GM12878 (cell line): ENCODE measurements around the gene BCAS3. TPM values are rescaled to one million over a fixed set of nuclear protein-coding genes. Genes with fewer than 3 reads are reported as not detected.

Experiments used
- ATAC-seq: fragments of 200-7000 bp; cut with Tn5 transposase; 3 replicates; pipeline ENCODE4 v1.9.1; 2020; ENCODE audit warnings: mild to moderate bottlenecking, moderate library complexity
- BruUV-seq: library from RNA; stranded (reverse); fragments of 400-500 nt; replicated peaks from 2 replicates; lab custom pipeline; 2021; lab: Mats Ljungman, UMichigan
- CTCF ChIA-PET: fragments of 300-600 bp; sonication (Branson Sonifier 250); formaldehyde crosslinking; extraction: SDS; loops from one replicate; lab custom pipeline; 2021; ENCODE audit warnings: inconsistent platforms; lab: Yijun Ruan, JAX
- POLR2A ChIA-PET: fragments of 350-600 bp; formaldehyde crosslinking; extraction: SDS; loops from one replicate; lab custom pipeline; 2021; ENCODE audit warnings: inconsistent platforms; lab: Charles Lee
- RAD21 ChIA-PET: fragments of 300-600 bp; sonication (Branson Sonifier 250); formaldehyde crosslinking; loops from one replicate; lab custom pipeline; 2023; ENCODE audit warnings: antibody characterized with exemption; ENCODE audit not compliant: unreplicated experiment; lab: Charles Lee
- SMC1A ChIA-PET: fragments of 300-600 bp; sonication (Branson Sonifier 250); formaldehyde crosslinking; loops from one replicate; lab custom pipeline; 2023; ENCODE audit not compliant: unreplicated experiment, uncharacterized antibody; lab: Charles Lee
- DNase-seq: peaks from one replicate; pipeline ENCODE4 v3.0.0-alpha.2; 2011; ENCODE audit warnings: low read depth, low spot score
- FAIRE-seq: peaks from 3 replicates; lab custom pipeline; 2011; peaks lifted over from hg19 to GRCh38; lab: Jason Lieb, UNC
- H2AFZ ChIP-seq: 2 replicates; pipeline ENCODE4 v1.6.0; 2011; ENCODE audit warnings: low read depth, low read length, control low read depth; ENCODE audit not compliant: control insufficient read depth
- H3K27ac ChIP-seq: 2 replicates; pipeline ENCODE4 v1.5.1; 2011; ENCODE audit warnings: control low read depth; ENCODE audit not compliant: control insufficient read depth, insufficient read depth
- H3K27me3 ChIP-seq, 2 experiments: replicated peaks in 1 of 2; 2 replicates each; pipeline versions ENCODE4 v1.6.0 to v1.6.1; 2011; ENCODE audit warnings: low read length in 1 of 2; ENCODE audit not compliant: control insufficient read depth in 2 of 2, insufficient read depth in 2 of 2
- H3K36me3 ChIP-seq, 2 experiments: 2 replicates each; pipeline ENCODE4 v1.5.1; 2011; ENCODE audit warnings: low read length in 1 of 2; ENCODE audit not compliant: control insufficient read depth in 2 of 2, insufficient read depth in 2 of 2
- H3K4me1 ChIP-seq: 2 replicates; pipeline ENCODE4 v1.6.1; 2011; ENCODE audit warnings: mild to moderate bottlenecking, low read length, moderate library complexity, mixed read lengths; ENCODE audit not compliant: control insufficient read depth, insufficient read depth
- H3K4me2 ChIP-seq: 2 replicates; pipeline ENCODE4 v1.6.0; 2011; ENCODE audit warnings: control low read depth; ENCODE audit not compliant: control insufficient read depth, insufficient read depth
- H3K4me3 ChIP-seq: fragments of 200-600 bp; sonication (generic); 2 replicates; pipeline ENCODE4 v1.5.1; 2016
- H3K79me2 ChIP-seq: 2 replicates; pipeline ENCODE4 v1.6.0; 2011; ENCODE audit warnings: low read length; ENCODE audit not compliant: control insufficient read depth, insufficient read depth
- H3K9ac ChIP-seq: 2 replicates; pipeline ENCODE4 v1.8.0; 2011; ENCODE audit warnings: low read length, control low read depth, mixed read lengths; ENCODE audit not compliant: control insufficient read depth, insufficient read depth
- H3K9me3 ChIP-seq: replicated peaks from 3 replicates; pipeline ENCODE4 v1.5.1; 2011; ENCODE audit warnings: mild to moderate bottlenecking, low read length; ENCODE audit not compliant: control insufficient read depth, insufficient read depth
- H4K20me1 ChIP-seq: 2 replicates; pipeline ENCODE4 v1.6.0; 2011; ENCODE audit not compliant: control insufficient read depth, insufficient read depth
- HDGF ChIP-seq: fragments of 450-650 bp; IDR thresholded peaks from 2 replicates; pipeline ENCODE4 v1.6.1; 2016; ENCODE audit warnings: antibody characterized with exemption
- NFXL1 ChIP-seq: fragments of 450-650 bp; IDR thresholded peaks from 2 replicates; pipeline ENCODE4 v1.6.1; 2017; ENCODE audit warnings: antibody characterized with exemption, mild to moderate bottlenecking, borderline replicate concordance
- RB1 ChIP-seq: fragments of 450-650 bp; formaldehyde crosslinking; IDR thresholded peaks from 2 replicates; pipeline ENCODE4 v1.6.1; 2017; ENCODE audit warnings: mild to moderate bottlenecking, borderline replicate concordance
- WGBS: methylation state at CpG from one replicate; pipeline ENCODE4 v1.1.6; 2016; ENCODE audit warnings: low lambda C conversion rate; ENCODE audit not compliant: insufficient replicate concordance, insufficient coverage; ENCODE audit errors: missing lambda C conversion rate; 5-methylcytosine and 5-hydroxymethylcytosine counted together
- in situ Hi-C: fragments of 300-500 bp; cut with MboI; formaldehyde crosslinking; loops from 9 replicates; pipeline ENCODE4 v1.14.3; 2018; ENCODE audit warnings: mixed read lengths
- intact Hi-C: fragments of 100-400 bp; cut with micrococcal nuclease; formaldehyde crosslinking; loops from one replicate; pipeline ENCODE4 v1.14.2; 2022; ENCODE audit not compliant: unreplicated experiment
- polyA plus RNA-seq, 11 experiments: library from polyadenylated mRNA; depleted of rRNA in 4 of 11; unstranded in 6 of 11; stranded (reverse) in 5 of 11; fragments of >200 nt; fragmentation: Nextera tagmentation in 4 of 11; fragmentation: Illumina TruSeq in 1 of 11; extraction: Ambion mirVana in 4 of 11; extraction: Trizol in 1 of 11; gene quantifications; 1 replicate in 1 of 11; 2 replicates in 10 of 11; pipeline versions ENCODE4 v1.2.1 to v1.2.3, GENCODE V29; 2011 to 2016; ENCODE audit warnings: inconsistent platforms in 2 of 11, missing spikeins in 2 of 11, low read depth in 1 of 11
- total RNA-seq, 4 experiments: library from RNA; depleted of rRNA in 3 of 4; stranded (reverse); fragments of >200 nt in 3 of 4; fragmentation: Illumina TruSeq in 1 of 4; extraction: Trizol in 1 of 4; gene quantifications; 2 replicates each; pipeline versions ENCODE4 v1.2.1 to v1.2.3, GENCODE V29; 2013 to 2021

BCAS3 gene
- total and polyA plus RNA-seq, 10 of the 15 experiments (the other 5 are each of a cell fraction or from before 2014, with no cell fraction given) = 2.1 to 11.0 (median 6.6) TPM

GRCh38 chr17:61305024-61305423, 627.4 kb downstream of the BCAS3 start:
- no peak overlapping the region for H3K27ac ChIP-seq
- no peak overlapping the region for H3K4me2 ChIP-seq
- H2AFZ ChIP-seq = no peak overlapping the region
- H3K9me3 ChIP-seq = no peaks in the 10 kb centered on the region
- intact Hi-C loops = no loop called here
- H3K27me3 ChIP-seq = no peaks in the 10 kb centered on the region; a peak in 1 of 4 replicates
- DNase-seq (no peak), ATAC-seq (no peak), FAIRE-seq (no peak)
- no peak for TF ChIP-seq HDGF
- RAD21 ChIA-PET = no interaction called here
- SMC1A ChIA-PET = no interaction called here
- no peak overlapping the region for H3K9ac ChIP-seq
- no peaks in the 10 kb centered on the region for H4K20me1 ChIP-seq
- no peaks in the 10 kb centered on the region for H3K4me1 ChIP-seq
- WGBS = 0% methylated on average over 1 of the region's 1 CpG
- no TSS peak for BruUV-seq
- H3K4me3 ChIP-seq = no peak overlapping the region
- no peaks in the 10 kb centered on the region for H3K36me3 ChIP-seq
- in situ Hi-C loops = no loop called here
- POLR2A ChIA-PET = interaction anchor here (0.7 kb wide), 1 partner anchor 728 kb away, joined by 4 read pairs; no protein-coding TSS in a partner anchor
- no peaks in the 10 kb centered on the region for H3K79me2 ChIP-seq
- CTCF ChIA-PET = no interaction called here

DNA sequence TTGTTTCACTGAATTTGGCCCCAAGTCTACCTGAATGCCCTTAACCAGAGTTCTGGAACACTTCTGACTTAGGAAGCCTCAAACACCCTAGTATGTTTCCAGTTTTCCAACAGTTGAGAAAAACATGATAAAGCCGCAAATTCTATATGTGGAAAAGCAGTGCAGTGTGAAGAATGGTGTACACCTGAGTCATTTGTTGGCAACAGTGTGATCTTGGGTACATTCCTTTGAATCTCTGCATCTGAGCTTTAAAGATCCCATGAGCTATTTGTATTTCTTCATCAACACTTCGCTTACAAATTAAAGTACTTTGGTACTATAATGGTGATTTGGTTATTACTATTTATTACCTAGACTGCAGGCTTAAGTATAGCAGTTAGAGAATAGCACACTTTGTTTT, 628.4 kb downstream of the BCAS3 start:
- CTCF ChIA-PET = no interaction called here
- no peak for ATAC-seq
- no peaks in the 10 kb centered on the region for H3K9me3 ChIP-seq
- H3K79me2 ChIP-seq = no peaks in the 10 kb centered on the region
- no peak overlapping the region for H2AFZ ChIP-seq
- FAIRE-seq = no peak
- H3K4me1 ChIP-seq = no peaks in the 10 kb centered on the region
- no peak for DNase-seq
- SMC1A ChIA-PET = no interaction called here
- RAD21 ChIA-PET = no interaction called here
- no peaks in the 10 kb centered on the region for H3K36me3 ChIP-seq
- WGBS = 42% methylated on average over 2 of the region's 2 CpGs
- H3K27ac ChIP-seq = no peak overlapping the region
- intact Hi-C loops = no loop called here
- H3K9ac ChIP-seq = no peak overlapping the region
- no peak overlapping the region for H3K4me3 ChIP-seq
- POLR2A ChIA-PET = no interaction called here
- 0 out of 2 replicates have a peak, but pooled peaks have one; percentile 37 for TF ChIP-seq NFXL1
- TF ChIP-seq RB1 = no peak
- TF ChIP-seq, all 136 proteins: peak for 1
- BruUV-seq = no TSS peak
- H4K20me1 ChIP-seq = no peaks in the 10 kb centered on the region
- no peaks in the 10 kb centered on the region; a peak in 1 of 4 replicates for H3K27me3 ChIP-seq
- in situ Hi-C loops = no loop called here
- H3K4me2 ChIP-seq = no peak overlapping the region
